ENCODE data around the gene S100PBP. TPM values are rescaled to one million over a fixed set of nuclear protein-coding genes. Genes with fewer than 3 reads are reported as not detected.

The S100PBP gene
- total and polyA plus RNA-seq, 9 of the 15 experiments (the other 6 are each of a cell fraction or from before 2014, with no cell fraction given) = 22.9 to 60.2 (median 32.9) TPM

GRCh38 chr1:32774950-32775634 lies 42.4 kb upstream of the S100PBP start:
- DNase-seq (ENCODE audit: extremely low read depth in 1 of 4, low spot score in 3 of 4) = no peak
- 90% methylated on average over 2 of the region's 2 CpGs for WGBS (ENCODE audit: insufficient coverage, low coverage, missing lambda C conversion rate)
- Histone ChIP-seq H3K9ac (ENCODE audit: insufficient read depth in 1 of 2, low read depth in 2 of 2, low read length in 2 of 2) (no peak overlapping the region), H3K36me3 (ENCODE audit: control insufficient read depth, insufficient read depth, low read length) (peaks cover 89% of the 10 kb centered on the region), H3K9me3 (replicated peaks; ENCODE audit: control insufficient read depth, insufficient read depth, low read depth, low read length) (no peaks in the 10 kb centered on the region), H3K9me1 (ENCODE audit: control insufficient read depth, insufficient read depth, low read length) (peaks cover 8% of the 10 kb centered on the region), H4K20me1 (replicated peaks; ENCODE audit: control insufficient read depth, insufficient read depth, low read length) (peaks cover 12% of the 10 kb centered on the region; the same call in 1 of the 2 replicates), H3K4me3 (no peak overlapping the region), H3K4me1 (replicated peaks in 1 of 2; ENCODE audit: control insufficient read depth in 2 of 2, insufficient read depth in 2 of 2, low read length in 2 of 2) (peaks cover 2 to 24% of the 10 kb centered on the region in 2 experiments; a peak in 3 of 5 replicates), H2AFZ (ENCODE audit: low read depth, low read length) (no peak overlapping the region), H3K79me2 (ENCODE audit: control insufficient read depth, insufficient read depth, low read length) (no peaks in the 10 kb centered on the region), H3K4me2 (ENCODE audit: insufficient read depth, low read length) (no peak overlapping the region), H3K27me3 (ENCODE audit: control insufficient read depth in 2 of 2, insufficient read depth in 2 of 2, low read length in 2 of 2) (no peaks in the 10 kb centered on the region), H3K27ac (ENCODE audit: extremely low read depth, low read depth, low read length) (no peak overlapping the region)
- BruUV-seq (replicated peaks) = TSS peak; percentile 79
- intact Hi-C loops (cut with micrococcal nuclease) = loop anchor here (5.0 kb wide), 2 partner anchors 97 to 253 kb away; partner anchors contain the start of gene FNDC5
- ChIA-PET CTCF (ENCODE audit: low intra/inter-chr PET ratio) (interaction anchor here (5.8 kb wide), 1 partner anchor 63 kb away, joined by 99 read pairs; no protein-coding TSS in a partner anchor), POLR2A (interaction anchor here (0.5 to 8.8 kb wide), 25 partner anchors 8 to 293 kb away, joined by 3 to 116 read pairs (median 4); partner anchors contain the start of genes RBBP4, SYNC, YARS1 and ZBTB8OS)
- in situ Hi-C loops (cut with MboI) = no loop called here
- ATAC-seq = peak; percentile 0; the same call in 1 of the 3 replicates
- no peak for FAIRE-seq
- 0 out of 2 replicates have a peak, but pooled peaks have one; percentile 43 for TF ChIP-seq NR1H2 (CRISPR knock-in tag; IDR thresholded peaks at IDR 0.05)
- 0 out of 2 replicates have a peak, but pooled peaks have one; percentile 18 for TF ChIP-seq CTBP1 (IDR thresholded peaks at IDR 0.05; ENCODE audit: borderline replicate concordance)
- peak; percentile 30; the same call in 1 of the 2 replicates for TF ChIP-seq POLR2G (IDR thresholded peaks at IDR 0.05; ENCODE audit: low read depth, low read length)
- no peak for TF ChIP-seq ZNF586 (CRISPR knock-in tag; conservative IDR thresholded peaks at IDR 0.05)
- no peak for TF ChIP-seq JUND (IDR thresholded peaks at IDR 0.05; ENCODE audit: borderline replicate concordance, low read depth, low read length)
- TF ChIP-seq JUND (tag; IDR thresholded peaks at IDR 0.05; ENCODE audit: borderline replicate concordance, low read depth, low read length) = no peak
- TF ChIP-seq ZNF75A (CRISPR knock-in tag; IDR thresholded peaks at IDR 0.05) = no peak
- 0 out of 2 replicates have a peak, but pooled peaks have one; percentile 7 for TF ChIP-seq SP1 (CRISPR knock-in tag; IDR thresholded peaks at IDR 0.05)
- peak; percentile 70; the same call in 1 of the 2 replicates for TF ChIP-seq KLF10 (CRISPR knock-in tag; IDR thresholded peaks at IDR 0.05)
- TF ChIP-seq KLF13 (tag; IDR thresholded peaks at IDR 0.05; ENCODE audit: borderline replicate concordance, low read depth) = no peak
- no peak for TF ChIP-seq MXD1 (CRISPR knock-in tag; IDR thresholded peaks at IDR 0.05; ENCODE audit: borderline replicate concordance, poor library complexity, severe bottlenecking)
- TF ChIP-seq MAX (CRISPR knock-in tag; IDR thresholded peaks at IDR 0.05) = no peak
- no peak for TF ChIP-seq PCBP1 (IDR thresholded peaks at IDR 0.05; ENCODE audit: low read depth, low read length, poor library complexity, severe bottlenecking)
- peak; percentile 60 for TF ChIP-seq POLR2A (conservative IDR thresholded peaks at IDR 0.05)
- TF ChIP-seq RHOXF2B (CRISPR knock-in tag; conservative IDR thresholded peaks at IDR 0.05) = peak; percentile 38; the same call in 1 of the 2 replicates
- no peak for TF ChIP-seq GATAD2B (IDR thresholded peaks at IDR 0.05; ENCODE audit: borderline replicate concordance)
- TF ChIP-seq CCNT2 (IDR thresholded peaks at IDR 0.05; ENCODE audit: borderline replicate concordance, extremely low read depth, insufficient read length, low read depth, low read length) = peak; percentile 26
- no peak for TF ChIP-seq MLX (CRISPR knock-in tag; conservative IDR thresholded peaks at IDR 0.05)
- 0 out of 2 replicates have a peak, but pooled peaks have one; percentile 53 for TF ChIP-seq ZNF551 (CRISPR knock-in tag; IDR thresholded peaks at IDR 0.05)

Measured in K562 (cell line).